GM23338 (cell line): ENCODE results near the gene HIF1AN. TPM values are rescaled to one million over a fixed set of nuclear protein-coding genes. Genes with fewer than 3 reads are reported as not detected.

Experiments used
- ATAC-seq: fragments of 200-7000 bp; cut with Tn5 transposase; 3 replicates; pipeline ENCODE4 v1.9.1; 2020
- DNase-seq: peaks from one replicate; pipeline ENCODE4 v3.0.0-alpha.2; 2015; ENCODE audit warnings: low spot score
- H2AFZ ChIP-seq: fragments of 200-600 bp; sonication (generic); 2 replicates; pipeline ENCODE4 v1.8.0; 2016; ENCODE audit warnings: antibody characterized with exemption, mild to moderate bottlenecking, moderate library complexity
- H3F3A ChIP-seq: fragments of 200-600 bp; sonication (generic); replicated peaks from 2 replicates; pipeline ENCODE4 v1.8.0; 2017; ENCODE audit warnings: antibody characterized with exemption, mixed run types, low read depth
- H3K27ac ChIP-seq: fragments of 200-600 bp; sonication (generic); 2 replicates; pipeline ENCODE4 v1.6.1; 2016; ENCODE audit warnings: low read depth
- H3K27me3 ChIP-seq: fragments of 200-600 bp; sonication (generic); 2 replicates; pipeline ENCODE4 v1.8.0; 2016; ENCODE audit warnings: mild to moderate bottlenecking, mixed run types, moderate library complexity; ENCODE audit not compliant: insufficient read depth
- H3K36me3 ChIP-seq: fragments of 200-600 bp; sonication (generic); 2 replicates; pipeline ENCODE4 v1.8.0; 2016; ENCODE audit warnings: mild to moderate bottlenecking; ENCODE audit not compliant: insufficient read depth
- H3K4me1 ChIP-seq: fragments of 200-600 bp; sonication (generic); 2 replicates; pipeline ENCODE4 v1.8.0; 2016; ENCODE audit warnings: mild to moderate bottlenecking, moderate library complexity; ENCODE audit not compliant: insufficient read depth
- H3K4me2 ChIP-seq: fragments of 200-600 bp; sonication (generic); 2 replicates; pipeline ENCODE4 v1.7.1; 2017; ENCODE audit warnings: mixed run types
- H3K4me3 ChIP-seq: fragments of 200-600 bp; sonication (generic); 2 replicates; pipeline ENCODE4 v1.6.1; 2016; ENCODE audit warnings: mixed run types
- H3K79me2 ChIP-seq: fragments of 200-600 bp; sonication (generic); replicated peaks from 2 replicates; pipeline ENCODE4 v1.8.0; 2017; ENCODE audit warnings: mild to moderate bottlenecking; ENCODE audit not compliant: insufficient read depth
- H3K9me2 ChIP-seq: fragments of 200-600 bp; sonication (generic); 2 replicates; pipeline ENCODE4 v1.8.0; 2017; ENCODE audit not compliant: insufficient read depth
- H4K20me1 ChIP-seq: fragments of 200-600 bp; sonication (generic); replicated peaks from 2 replicates; pipeline ENCODE4 v1.8.0; 2017; ENCODE audit warnings: mild to moderate bottlenecking; ENCODE audit not compliant: insufficient read depth
- H3K27ac Mint-ChIP-seq: 2 replicates; pipeline ENCODE4 v1.8.0; 2020; ENCODE audit warnings: inconsistent platforms, mild to moderate bottlenecking, moderate library complexity, mixed read lengths
- H3K27me3 Mint-ChIP-seq: 3 replicates; pipeline ENCODE4 v1.8.0; 2022; ENCODE audit warnings: low read depth, mild to moderate bottlenecking, moderate library complexity, mixed read lengths, inconsistent platforms; ENCODE audit not compliant: insufficient read depth, poor library complexity
- H3K36me3 Mint-ChIP-seq: 3 replicates; pipeline ENCODE4 v1.8.0; 2021; ENCODE audit warnings: low read depth, mild to moderate bottlenecking, inconsistent platforms, moderate library complexity, mixed read lengths
- H3K4me1 Mint-ChIP-seq: 3 replicates; pipeline ENCODE4 v1.8.0; 2020; ENCODE audit warnings: mild to moderate bottlenecking, inconsistent platforms, mixed read lengths
- H3K4me3 Mint-ChIP-seq: 3 replicates; pipeline ENCODE4 v1.8.0; 2021; ENCODE audit warnings: moderate library complexity, mild to moderate bottlenecking, inconsistent platforms, mixed read lengths
- H3K9me3 Mint-ChIP-seq: 3 replicates; pipeline ENCODE4 v1.8.0; 2020; ENCODE audit warnings: moderate library complexity, mild to moderate bottlenecking, inconsistent platforms, mixed read lengths
- CREB1 ChIP-seq: fragments of 250-450 bp; sonication (Bioruptor Pico); IDR thresholded peaks from 2 replicates; pipeline ENCODE4 v1.5.0; 2020; ENCODE audit warnings: low read depth, mild to moderate bottlenecking, moderate library complexity
- CTCF ChIP-seq, 2 experiments: fragments of 200-600 bp in 1 of 2; sonication (generic) in 1 of 2; conservative IDR thresholded peaks; 2 replicates each; pipeline versions ENCODE4 v1.5.1 to v1.6.1; 2016 to 2017; ENCODE audit warnings: antibody characterized with exemption in 2 of 2, low read depth in 2 of 2, mild to moderate bottlenecking in 2 of 2, moderate library complexity in 1 of 2
- EZH2 ChIP-seq: fragments of 200-600 bp; sonication (generic); IDR thresholded peaks from one replicate; pipeline ENCODE4 v1.8.0; 2017; ENCODE audit warnings: antibody characterized with exemption, mild to moderate bottlenecking, low read depth; ENCODE audit not compliant: unreplicated experiment
- EZH2phosphoT487 ChIP-seq: fragments of 200-600 bp; sonication (generic); IDR thresholded peaks from one replicate; pipeline ENCODE4 v1.8.1; 2018; ENCODE audit warnings: antibody characterized with exemption; ENCODE audit not compliant: unreplicated experiment
- JUNB ChIP-seq: IDR thresholded peaks from one replicate; pipeline ENCODE4 v1.6.1; 2016; ENCODE audit warnings: antibody characterized with exemption; ENCODE audit not compliant: unreplicated experiment
- NANOG ChIP-seq: IDR thresholded peaks from 2 replicates; pipeline ENCODE4 v1.6.1; 2016; ENCODE audit warnings: antibody characterized with exemption, borderline replicate concordance
- POLR2AphosphoS5 ChIP-seq: IDR thresholded peaks from 2 replicates; pipeline ENCODE4 v1.6.1; 2016; ENCODE audit warnings: antibody characterized with exemption, low read depth
- STAT1 ChIP-seq: IDR thresholded peaks from one replicate; pipeline ENCODE4 v1.6.1; 2016; ENCODE audit warnings: antibody characterized with exemption; ENCODE audit not compliant: unreplicated experiment
- ZNF114 ChIP-seq: fragments of 250-450 bp; sonication (Bioruptor Pico); IDR thresholded peaks from 2 replicates; pipeline ENCODE4 v1.5.0; 2020; ENCODE audit warnings: mild to moderate bottlenecking, moderate library complexity
- ZNF331 ChIP-seq: fragments of 250-450 bp; sonication (Bioruptor Pico); IDR thresholded peaks from 2 replicates; pipeline ENCODE4 v1.5.0; 2020; ENCODE audit warnings: low read depth, mild to moderate bottlenecking, moderate library complexity
- polyA plus RNA-seq: library from polyadenylated mRNA; unstranded; fragments of >200 nt; fragmentation: Nextera tagmentation; extraction: Ambion mirVana; gene quantifications from 2 replicates; pipeline ENCODE4 v1.2.1, GENCODE V29; 2016
- total RNA-seq: library from RNA; depleted of rRNA; stranded (reverse); fragments of >200 nt; shearing (Covaris generic); gene quantifications from 2 replicates; pipeline ENCODE4 v1.2.3, GENCODE V29; 2014
- TF ChIP-seq, protein P1 (sequence below): IDR thresholded peaks from 2 replicates; pipeline ENCODE4 v1.6.1; 2016; ENCODE audit warnings: antibody characterized with exemption
- TF ChIP-seq, protein P2 (sequence below): IDR thresholded peaks from one replicate; pipeline ENCODE4 v1.6.1; 2018; ENCODE audit warnings: antibody characterized with exemption; ENCODE audit not compliant: unreplicated experiment

HIF1AN gene
- total and polyA plus RNA-seq, 2 experiments from 2014 or later: 9.9 to 26.3 TPM

DNA sequence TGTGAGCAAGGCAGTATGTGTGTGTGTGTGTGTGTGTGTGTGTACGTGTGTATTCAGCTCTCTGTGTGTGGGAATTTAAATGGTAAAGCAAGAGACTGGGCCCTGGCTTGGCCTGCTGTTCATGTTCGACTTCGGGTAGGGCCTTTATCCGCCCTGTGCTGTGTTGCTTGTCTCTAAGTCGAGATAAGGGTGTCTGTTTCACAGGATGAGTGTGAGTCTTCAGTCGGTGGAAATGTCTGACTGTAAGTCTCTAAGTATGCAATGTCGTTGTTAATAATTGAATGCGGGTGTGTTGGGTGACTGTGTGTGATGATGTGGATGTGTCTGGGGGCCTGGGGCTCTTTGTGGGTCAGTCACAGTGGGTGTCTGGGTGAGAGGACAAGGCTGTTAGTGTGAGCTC, 34.8 kb downstream of the HIF1AN start:
- Histone ChIP-seq H3K9me2 (no peaks in the 10 kb centered on the region), H3K4me3 (peak overlapping the region; percentile 85; the same call in 1 of the 2 replicates), H3K4me1 (no peaks in the 10 kb centered on the region), H2AFZ (peak overlapping the region; percentile 96; the same call in 1 of the 2 replicates), H3K36me3 (no peaks in the 10 kb centered on the region), H3K27me3 (peaks cover 20% of the 10 kb centered on the region), H3K4me2 (peak overlapping the region; percentile 84), H3K79me2 (no peaks in the 10 kb centered on the region), H4K20me1 (no peaks in the 10 kb centered on the region), H3K27ac (no peak overlapping the region), H3F3A (no peaks in the 10 kb centered on the region)
- no peak overlapping the region for H3K4me3 Mint-ChIP-seq
- TF ChIP-seq JUNB (no peak), POLR2AphosphoS5 (no peak)
- TF ChIP-seq, protein P1, sequence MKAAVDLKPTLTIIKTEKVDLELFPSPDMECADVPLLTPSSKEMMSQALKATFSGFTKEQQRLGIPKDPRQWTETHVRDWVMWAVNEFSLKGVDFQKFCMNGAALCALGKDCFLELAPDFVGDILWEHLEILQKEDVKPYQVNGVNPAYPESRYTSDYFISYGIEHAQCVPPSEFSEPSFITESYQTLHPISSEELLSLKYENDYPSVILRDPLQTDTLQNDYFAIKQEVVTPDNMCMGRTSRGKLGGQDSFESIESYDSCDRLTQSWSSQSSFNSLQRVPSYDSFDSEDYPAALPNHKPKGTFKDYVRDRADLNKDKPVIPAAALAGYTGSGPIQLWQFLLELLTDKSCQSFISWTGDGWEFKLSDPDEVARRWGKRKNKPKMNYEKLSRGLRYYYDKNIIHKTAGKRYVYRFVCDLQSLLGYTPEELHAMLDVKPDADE: no peak
- no peak for DNase-seq
- ATAC-seq: no peak
- no peaks in the 10 kb centered on the region; the same call in 2 of the 3 replicates for H3K4me1 Mint-ChIP-seq
- no peaks in the 10 kb centered on the region for H3K36me3 Mint-ChIP-seq
- peaks cover 19% of the 10 kb centered on the region for H3K27me3 Mint-ChIP-seq
- H3K27ac Mint-ChIP-seq: no peak overlapping the region
- no peaks in the 10 kb centered on the region for H3K9me3 Mint-ChIP-seq

GRCh38 chr10:100571084-100571856, 35.5 kb downstream of the HIF1AN start:
- Mint-ChIP-seq H3K36me3 (no peaks in the 10 kb centered on the region), H3K4me3 (no peak overlapping the region), H3K4me1 (no peaks in the 10 kb centered on the region; the same call in 2 of the 3 replicates), H3K27ac (no peak overlapping the region), H3K9me3 (no peaks in the 10 kb centered on the region), H3K27me3 (peaks cover 15% of the 10 kb centered on the region)
- Histone ChIP-seq H4K20me1 (no peaks in the 10 kb centered on the region), H3K4me1 (no peaks in the 10 kb centered on the region), H3K27me3 (peaks cover 14% of the 10 kb centered on the region), H3K9me2 (no peaks in the 10 kb centered on the region), H3F3A (no peaks in the 10 kb centered on the region), H3K4me2 (no peak overlapping the region), H3K27ac (no peak overlapping the region), H2AFZ (no peak overlapping the region), H3K79me2 (no peaks in the 10 kb centered on the region), H3K36me3 (no peaks in the 10 kb centered on the region), H3K4me3 (no peak overlapping the region)
- DNase-seq (no peak), ATAC-seq (no peak)
- TF ChIP-seq NANOG (no peak), ZNF331 (CRISPR knock-in tag) (no peak), EZH2 (no peak), STAT1 (no peak), JUNB (no peak), POLR2AphosphoS5 (no peak), CTCF (conservative IDR thresholded peaks at IDR 0.05; ENCODE audit: low read depth in 2 of 2) (no peak), EZH2phosphoT487 (no peak), ZNF114 (CRISPR knock-in tag) (no peak), CREB1 (CRISPR knock-in tag) (no peak)
- TF ChIP-seq, protein P2, sequence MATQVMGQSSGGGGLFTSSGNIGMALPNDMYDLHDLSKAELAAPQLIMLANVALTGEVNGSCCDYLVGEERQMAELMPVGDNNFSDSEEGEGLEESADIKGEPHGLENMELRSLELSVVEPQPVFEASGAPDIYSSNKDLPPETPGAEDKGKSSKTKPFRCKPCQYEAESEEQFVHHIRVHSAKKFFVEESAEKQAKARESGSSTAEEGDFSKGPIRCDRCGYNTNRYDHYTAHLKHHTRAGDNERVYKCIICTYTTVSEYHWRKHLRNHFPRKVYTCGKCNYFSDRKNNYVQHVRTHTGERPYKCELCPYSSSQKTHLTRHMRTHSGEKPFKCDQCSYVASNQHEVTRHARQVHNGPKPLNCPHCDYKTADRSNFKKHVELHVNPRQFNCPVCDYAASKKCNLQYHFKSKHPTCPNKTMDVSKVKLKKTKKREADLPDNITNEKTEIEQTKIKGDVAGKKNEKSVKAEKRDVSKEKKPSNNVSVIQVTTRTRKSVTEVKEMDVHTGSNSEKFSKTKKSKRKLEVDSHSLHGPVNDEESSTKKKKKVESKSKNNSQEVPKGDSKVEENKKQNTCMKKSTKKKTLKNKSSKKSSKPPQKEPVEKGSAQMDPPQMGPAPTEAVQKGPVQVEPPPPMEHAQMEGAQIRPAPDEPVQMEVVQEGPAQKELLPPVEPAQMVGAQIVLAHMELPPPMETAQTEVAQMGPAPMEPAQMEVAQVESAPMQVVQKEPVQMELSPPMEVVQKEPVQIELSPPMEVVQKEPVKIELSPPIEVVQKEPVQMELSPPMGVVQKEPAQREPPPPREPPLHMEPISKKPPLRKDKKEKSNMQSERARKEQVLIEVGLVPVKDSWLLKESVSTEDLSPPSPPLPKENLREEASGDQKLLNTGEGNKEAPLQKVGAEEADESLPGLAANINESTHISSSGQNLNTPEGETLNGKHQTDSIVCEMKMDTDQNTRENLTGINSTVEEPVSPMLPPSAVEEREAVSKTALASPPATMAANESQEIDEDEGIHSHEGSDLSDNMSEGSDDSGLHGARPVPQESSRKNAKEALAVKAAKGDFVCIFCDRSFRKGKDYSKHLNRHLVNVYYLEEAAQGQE: no peak
